HG02970 (cell line): ENCODE results near the gene HMGCR.

Experiments used
- ATAC-seq: cut with Tn5 transposase; IDR thresholded peaks from one replicate; pipeline ENCODE4 v1.9.1; 2021; ENCODE audit warnings: mild to moderate bottlenecking, moderate library complexity, moderate number of reproducible peaks; ENCODE audit not compliant: unreplicated experiment, low FRiP score

Gene HMGCR

GRCh38 chr5:75374394-75374814, 37.4 kb downstream of the HMGCR start:
- no peak for ATAC-seq

- no peak for ATAC-seq
These were observed 38.4 kb downstream of the HMGCR start for GRCh38 chr5:75375414-75375813.

- ATAC-seq, result no peak
These were observed 43.1 kb downstream of the HMGCR start for GRCh38 chr5:75380099-75380498.

- no peak for ATAC-seq
These were observed 44.4 kb downstream of the HMGCR start for GRCh38 chr5:75381456-75381855.

- no peak for ATAC-seq
These were observed 47.2 kb downstream of the HMGCR start for GRCh38 chr5:75384218-75384617.

- ATAC-seq, result no peak
These were observed 50.8 kb downstream of the HMGCR start for GRCh38 chr5:75387806-75388205.

- ATAC-seq, result no peak
These were observed 52.4 kb downstream of the HMGCR start for GRCh38 chr5:75389430-75389829.

- ATAC-seq, result no peak
These were observed 58.3 kb downstream of the HMGCR start for GRCh38 chr5:75395277-75395676.

GRCh38 chr5:75405296-75405695, 68.3 kb downstream of the HMGCR start:
- no peak for ATAC-seq
